ENCODE results near the gene ZNF700.
"Not testable (repeated sequence)": the region's sequence is repeated elsewhere in the genome, so short reads cannot be mapped to it uniquely, and the experiment has no call there.

ZNF700 gene

DNA sequence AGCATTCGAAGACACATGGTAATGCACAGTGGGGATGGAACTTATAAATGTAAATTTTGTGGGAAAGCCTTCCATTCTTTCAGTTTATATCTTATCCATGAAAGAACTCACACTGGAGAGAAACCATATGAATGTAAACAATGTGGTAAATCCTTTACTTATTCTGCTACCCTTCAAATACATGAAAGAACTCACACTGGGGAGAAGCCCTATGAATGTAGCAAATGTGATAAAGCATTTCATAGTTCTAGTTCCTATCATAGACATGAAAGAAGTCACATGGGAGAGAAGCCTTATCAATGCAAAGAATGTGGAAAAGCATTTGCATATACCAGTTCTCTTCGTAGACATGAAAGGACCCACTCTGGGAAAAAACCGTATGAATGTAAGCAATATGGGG lies 23.7 kb downstream of the ZNF700 start:
- no peak overlapping the region for H3K27ac ChIP-seq
- no peak for TF ChIP-seq CTCF (conservative IDR thresholded peaks at IDR 0.05)

DNA sequence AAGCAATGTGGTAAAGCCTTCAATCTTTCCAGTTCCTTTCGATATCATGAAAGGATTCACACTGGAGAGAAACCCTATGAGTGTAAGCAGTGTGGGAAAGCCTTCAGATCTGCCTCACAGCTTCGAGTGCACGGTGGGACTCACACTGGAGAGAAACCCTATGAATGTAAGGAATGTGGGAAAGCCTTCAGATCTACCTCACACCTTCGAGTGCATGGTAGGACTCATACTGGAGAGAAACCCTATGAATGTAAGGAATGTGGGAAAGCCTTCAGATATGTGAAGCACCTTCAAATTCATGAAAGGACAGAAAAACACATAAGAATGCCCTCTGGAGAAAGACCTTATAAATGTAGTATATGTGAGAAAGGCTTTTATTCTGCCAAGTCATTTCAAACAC lies 24.3 kb downstream of the ZNF700 start:
- H3K27ac ChIP-seq = no peak overlapping the region
- TF ChIP-seq CTCF (conservative IDR thresholded peaks at IDR 0.05) = no peak

DNA sequence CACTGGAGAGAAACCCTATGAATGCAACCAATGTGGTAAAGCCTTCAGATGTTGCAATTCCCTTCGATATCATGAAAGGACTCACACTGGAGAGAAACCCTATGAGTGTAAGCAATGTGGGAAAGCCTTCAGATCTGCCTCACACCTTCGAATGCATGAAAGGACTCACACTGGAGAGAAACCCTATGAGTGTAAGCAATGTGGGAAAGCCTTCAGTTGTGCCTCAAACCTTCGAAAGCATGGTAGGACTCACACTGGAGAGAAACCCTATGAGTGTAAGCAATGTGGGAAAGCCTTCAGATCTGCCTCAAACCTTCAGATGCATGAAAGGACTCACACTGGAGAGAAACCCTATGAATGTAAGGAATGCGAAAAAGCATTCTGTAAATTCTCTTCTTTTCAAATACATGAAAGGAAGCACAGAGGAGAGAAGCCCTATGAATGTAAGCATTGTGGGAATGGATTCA lies 24.7 kb downstream of the ZNF700 start:
- H3K27ac ChIP-seq = not testable (repeated sequence)

GRCh38 chr19:11950312-11950711 lies 25.4 kb downstream of the ZNF700 start:
- no peak overlapping the region for H3K27ac ChIP-seq
- no peak for TF ChIP-seq CTCF (conservative IDR thresholded peaks at IDR 0.05)

DNA sequence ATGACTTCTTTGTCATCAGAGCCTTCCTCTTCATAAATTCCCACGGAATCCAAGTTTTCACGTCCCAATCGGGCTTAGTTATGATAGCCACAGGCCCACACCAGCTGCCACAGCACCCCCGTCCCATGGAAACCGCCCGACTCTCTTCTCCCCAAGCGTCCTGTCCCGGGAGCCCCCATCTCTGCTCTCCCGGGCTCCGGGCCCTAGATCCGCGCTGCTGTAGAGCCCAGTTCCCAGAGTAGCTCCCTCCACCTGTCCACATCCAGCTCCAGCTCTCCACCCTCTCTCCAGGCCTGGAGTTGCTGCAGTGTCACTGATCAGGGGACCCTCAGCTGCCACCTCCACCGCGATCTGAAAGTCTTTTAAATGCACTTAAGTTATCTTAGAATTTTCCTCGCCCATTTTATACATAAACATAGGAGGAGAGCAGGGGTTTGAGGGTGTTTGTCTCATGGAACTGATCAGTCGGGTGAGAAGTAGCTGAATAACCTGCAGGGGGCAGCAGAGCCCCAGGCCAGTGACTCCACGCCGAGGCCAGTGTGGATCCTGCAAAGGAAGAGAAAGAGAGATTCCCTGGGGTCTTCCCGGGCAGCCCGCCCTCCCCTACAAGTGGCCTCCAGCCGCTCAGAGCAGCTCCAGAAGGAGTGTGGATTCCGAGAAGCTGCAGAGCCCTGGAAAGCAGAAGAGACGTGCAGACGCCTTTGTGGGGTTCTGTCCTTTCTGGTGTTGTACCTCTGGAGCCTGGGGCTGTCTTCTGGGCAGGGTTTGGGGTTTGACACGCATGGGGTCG lies 38.9 kb downstream of the ZNF700 start:
- peak overlapping the region; percentile 87 for H3K27ac ChIP-seq
- peak; percentile 89 for TF ChIP-seq CTCF (conservative IDR thresholded peaks at IDR 0.05)

- H3K27ac ChIP-seq = peak overlapping the region; percentile 87
- no peak for TF ChIP-seq CTCF (conservative IDR thresholded peaks at IDR 0.05)
Observed at GRCh38 chr19:11964496-11964857, 39.6 kb downstream of the ZNF700 start.

DNA sequence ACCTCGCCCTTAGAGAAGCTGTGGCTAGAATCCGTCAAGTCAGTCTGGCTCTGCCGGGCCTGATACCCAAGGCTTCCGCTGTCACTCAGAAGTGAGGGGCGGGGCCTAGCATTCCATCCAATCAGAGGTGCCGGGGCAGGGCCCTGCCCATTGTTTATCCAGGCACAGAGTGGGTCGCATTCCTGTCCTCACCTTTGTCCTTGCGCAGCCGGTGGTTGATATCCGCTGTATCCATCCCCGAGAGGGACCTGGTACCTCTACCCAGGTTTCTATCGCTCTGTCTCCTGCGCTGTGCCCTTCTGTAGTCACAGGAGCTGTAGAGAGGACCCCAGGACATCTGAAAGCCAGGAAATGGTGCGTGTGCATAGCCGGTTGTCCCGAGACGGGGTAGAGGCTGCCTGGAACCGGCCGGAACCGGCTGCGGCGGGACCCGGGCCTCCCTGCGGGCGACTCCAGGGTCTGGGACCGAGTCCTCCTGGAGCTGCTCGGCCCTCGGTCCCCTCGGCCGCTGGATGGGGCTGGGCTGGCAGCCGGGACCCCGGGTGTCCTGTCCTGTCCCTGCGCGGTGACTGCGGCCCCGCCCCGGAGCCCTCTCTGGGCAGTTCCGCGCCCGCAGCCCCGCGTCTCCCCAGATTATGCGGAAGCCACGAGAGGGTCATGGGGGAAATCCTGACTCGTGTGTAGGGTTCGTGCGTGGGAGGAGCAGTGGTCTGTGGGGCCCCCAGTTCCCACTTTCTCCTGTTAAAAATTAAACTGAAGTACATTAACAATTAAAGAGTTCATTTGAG lies 40.1 kb downstream of the ZNF700 start, which contains the start of gene ZNF763:
ZNF763 (plus strand) TSS at position 183 of the 788 bp plus-strand sequence; CDS start at position 352, 169 bp downstream.
- H3K27ac ChIP-seq = peak within 1 kb of the TSS; percentile 87
- TF ChIP-seq CTCF (conservative IDR thresholded peaks at IDR 0.05) = no peak
